GM21737 (cell line): ENCODE results near the gene RPH3AL.

Source experiments
- ATAC-seq: cut with Tn5 transposase; IDR thresholded peaks from one replicate; pipeline ENCODE4 v1.9.1; 2021; ENCODE audit warnings: mild to moderate bottlenecking, moderate library complexity; ENCODE audit not compliant: unreplicated experiment

RPH3AL gene

DNA sequence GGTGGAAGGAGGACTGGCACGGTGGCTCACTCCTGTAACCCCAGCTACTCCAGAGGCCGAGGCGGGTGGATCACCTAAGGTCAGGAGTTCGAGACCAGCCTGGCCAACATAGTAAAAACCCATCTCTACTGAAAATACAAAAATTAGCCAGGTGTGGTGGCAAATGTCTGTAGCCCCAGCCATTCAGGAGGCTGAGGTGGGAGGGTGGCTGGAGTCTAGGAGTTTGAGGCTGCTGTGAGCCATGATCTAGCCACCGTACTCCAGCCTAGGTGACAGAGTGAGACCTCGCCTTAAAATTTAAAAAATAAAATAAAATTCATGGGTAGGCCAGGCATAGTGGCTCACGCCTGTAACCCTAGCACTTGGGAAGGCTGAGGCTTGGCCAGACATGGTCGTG, 1.2 kb upstream of the RPH3AL start:
- no peak for ATAC-seq

DNA sequence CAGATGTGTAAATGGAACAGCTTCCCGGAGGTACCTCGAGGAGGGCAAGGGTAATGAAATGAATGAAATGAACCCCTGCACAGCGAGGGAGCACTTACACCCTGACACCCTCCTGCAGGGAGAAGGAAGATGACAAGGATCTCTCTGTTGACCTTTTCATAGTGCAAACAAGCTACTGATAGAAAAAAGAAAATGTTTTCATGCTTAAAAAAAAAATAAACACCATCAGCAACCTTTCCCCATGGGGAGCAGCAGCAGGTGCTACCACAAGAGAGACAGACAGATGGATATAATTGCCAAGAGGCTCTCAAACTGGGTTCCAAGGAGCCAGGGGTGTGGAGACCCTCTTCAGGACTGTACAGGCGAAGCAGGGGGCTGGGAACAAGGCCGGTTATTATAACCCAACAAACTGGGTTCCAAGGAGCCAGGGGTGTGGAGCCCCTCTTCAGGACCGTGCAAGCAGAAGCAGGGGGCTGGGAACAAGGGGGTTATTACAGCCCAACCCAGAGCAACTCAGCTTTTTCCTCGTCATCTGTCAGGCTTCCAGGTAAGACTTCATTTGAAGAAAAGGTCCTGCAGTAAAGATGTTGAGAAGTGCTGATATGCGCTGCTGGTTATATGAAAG, 718 bp upstream of the RPH3AL start:
- no peak for ATAC-seq

DNA sequence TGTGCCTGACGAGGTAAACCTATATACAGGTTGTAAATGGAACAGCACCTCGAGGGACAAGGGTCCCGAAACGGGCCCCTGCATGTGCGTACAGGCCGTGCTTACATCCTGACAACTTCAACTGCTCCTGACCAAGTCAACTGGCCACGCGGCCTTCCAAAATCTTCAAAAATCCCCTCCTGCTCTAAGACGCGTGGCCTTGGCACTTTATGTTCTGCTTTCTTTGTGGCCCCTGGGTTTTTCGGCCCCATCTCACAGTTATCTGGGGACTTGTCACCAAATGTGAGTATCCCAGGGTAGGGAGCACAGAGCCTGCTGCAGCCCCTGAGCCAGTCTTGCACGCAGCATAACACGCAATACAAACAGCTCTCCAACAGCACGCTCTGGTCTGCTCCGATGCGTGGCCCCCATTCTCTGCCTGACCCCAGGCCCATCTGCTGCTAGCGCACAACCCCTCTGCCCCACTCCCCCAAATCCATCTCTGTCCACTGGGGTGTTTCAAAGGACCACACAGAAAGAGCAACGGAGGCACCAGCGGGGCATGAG, 659 bp downstream of the RPH3AL start:
- ATAC-seq: no peak

DNA sequence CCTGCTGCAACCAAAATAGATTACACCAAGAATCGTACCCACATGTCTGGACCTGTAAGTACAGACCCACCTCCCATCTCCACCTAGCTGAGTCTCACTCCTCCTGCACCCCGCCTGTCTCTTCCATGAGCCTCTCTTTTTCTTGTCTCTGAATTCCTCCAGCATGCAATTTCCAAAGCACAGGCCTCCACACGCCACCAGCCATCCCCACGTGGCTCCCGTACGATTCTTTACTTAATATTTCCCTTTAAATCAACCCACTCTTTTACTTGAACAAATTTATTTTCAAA, 1.2 kb downstream of the RPH3AL start:
- no peak for ATAC-seq

DNA sequence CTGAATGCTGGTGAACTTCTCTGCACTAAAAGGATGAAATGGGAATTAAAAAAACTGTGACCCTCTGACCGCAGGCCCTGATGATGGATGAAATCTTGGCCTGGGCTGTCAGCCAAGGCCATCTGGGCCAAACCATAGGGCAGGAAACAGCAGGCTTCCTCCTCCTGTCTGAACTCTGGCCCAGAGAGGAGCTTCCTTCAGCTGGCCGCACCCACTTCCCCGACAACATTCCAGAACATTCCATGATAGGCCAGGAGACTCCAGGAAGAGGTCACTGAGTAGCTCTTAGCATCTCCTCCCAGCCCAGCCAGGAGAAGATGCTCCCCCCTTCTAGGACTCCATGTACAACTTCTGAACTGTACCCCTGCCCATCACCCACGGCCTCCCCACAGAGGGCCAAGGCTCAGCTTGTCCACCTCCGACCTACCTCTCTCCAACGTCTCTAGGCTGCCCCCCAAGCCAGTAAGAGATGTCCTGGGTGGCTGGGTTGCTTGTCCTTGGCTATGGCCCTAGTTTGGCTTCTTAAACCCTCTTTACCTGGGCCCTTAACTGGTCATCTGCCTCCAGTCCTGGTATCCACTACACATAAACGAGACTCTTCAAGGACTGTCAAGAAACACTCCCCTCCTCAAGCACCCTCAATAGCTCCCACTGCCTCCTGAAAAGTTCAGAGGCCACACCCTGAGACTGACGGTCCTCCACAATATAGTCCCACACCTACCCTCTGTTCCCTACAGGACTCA, 1.7 kb downstream of the RPH3AL start:
- no peak for ATAC-seq

DNA sequence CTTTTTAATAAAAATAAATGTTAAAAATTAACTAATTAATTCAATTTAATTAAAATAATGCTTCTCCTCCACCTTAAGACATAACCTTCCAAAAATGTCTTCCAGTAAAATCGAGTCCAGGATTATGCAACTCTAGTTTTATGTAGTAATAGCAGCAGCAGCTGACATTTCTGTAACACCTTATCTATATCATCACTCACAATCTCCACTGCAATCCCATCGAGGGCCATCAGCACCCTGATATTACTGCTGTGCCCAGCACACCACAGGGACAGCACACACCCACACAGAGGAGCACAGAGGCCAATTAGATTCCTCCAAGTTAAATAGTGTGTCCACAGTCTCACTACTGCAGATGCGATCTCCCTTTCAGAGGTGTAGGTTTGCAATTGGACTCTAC, 2.9 kb downstream of the RPH3AL start:
- ATAC-seq: no peak

DNA sequence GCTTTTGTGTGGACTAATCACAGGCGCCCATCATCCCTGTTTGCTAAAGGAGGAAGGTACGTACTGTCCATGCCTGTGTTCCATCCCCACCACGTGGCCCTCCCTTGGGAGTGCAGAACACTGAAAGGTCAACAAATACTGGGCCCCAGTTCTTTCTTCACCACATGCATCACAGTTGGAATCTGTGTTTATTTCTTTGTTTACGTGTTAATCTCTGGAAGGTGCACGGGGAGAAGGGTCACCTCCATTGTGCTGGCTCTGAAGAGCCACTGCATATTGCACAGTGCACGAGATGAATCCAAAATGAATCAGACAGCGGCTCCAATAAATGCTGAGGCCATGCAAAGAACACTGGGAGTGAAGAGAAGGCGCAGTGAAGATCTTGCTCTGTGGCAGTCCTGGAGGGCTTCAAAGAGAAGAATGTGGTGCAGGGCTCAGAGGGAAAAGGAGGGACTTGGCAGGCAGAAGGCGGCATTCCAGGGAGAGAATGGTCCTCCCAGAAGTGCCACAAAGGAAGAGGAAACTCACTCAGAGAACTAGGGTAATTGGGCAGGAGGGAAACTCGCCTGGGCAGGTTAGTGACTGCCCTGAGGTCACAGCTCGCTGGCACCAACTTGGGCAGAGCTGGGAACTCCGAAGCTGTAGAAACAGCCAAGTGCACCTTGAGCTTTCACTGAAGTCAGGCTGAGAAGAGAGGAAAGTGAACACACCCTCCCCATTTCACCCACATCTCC, 3.7 kb downstream of the RPH3AL start:
- ATAC-seq: no peak

DNA sequence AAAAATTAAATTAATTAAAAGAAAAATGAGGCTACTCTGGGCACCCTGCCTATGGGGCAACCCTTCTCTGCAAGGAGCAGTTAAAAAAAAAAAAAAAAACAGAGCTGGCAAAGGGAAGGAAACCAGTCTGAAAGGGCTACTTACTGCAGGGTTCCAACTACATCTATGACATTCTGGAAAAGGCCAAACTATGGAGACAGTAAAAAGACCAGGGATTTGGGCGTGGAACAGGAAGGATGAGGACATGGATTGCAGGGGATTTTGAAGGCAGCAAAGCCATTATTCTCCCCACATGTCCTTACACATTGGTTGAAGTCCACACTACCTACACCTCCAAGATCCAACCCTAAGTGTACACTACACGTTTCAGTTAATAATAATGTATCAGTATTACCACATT, 4.6 kb downstream of the RPH3AL start:
- no peak for ATAC-seq

DNA sequence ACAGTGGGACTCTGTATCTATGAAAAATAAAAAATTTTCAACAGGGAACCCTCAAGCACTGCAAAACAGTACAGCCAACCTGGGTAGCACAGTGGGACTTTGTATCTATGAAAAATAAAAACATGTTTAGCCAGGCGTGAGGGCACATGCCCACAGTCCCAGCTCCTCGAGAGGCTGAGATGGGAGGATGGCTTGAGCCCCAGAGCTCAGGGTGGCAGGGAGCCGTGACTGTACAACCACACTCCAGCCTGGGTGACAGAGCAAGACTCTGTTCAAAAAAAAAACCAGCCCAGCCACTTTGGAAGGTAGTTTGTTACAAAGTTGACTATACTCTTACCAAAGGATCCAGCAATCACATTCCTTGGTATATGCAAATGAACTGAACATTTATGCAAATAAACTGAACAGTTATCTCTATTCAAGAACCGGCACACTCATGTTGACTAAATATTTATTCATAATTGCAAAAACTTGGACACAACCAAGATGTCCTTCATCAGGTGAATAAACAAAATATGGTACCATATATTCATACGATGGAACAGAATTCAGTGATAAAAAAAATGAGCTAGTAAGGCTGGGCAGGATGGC, 5.2 kb downstream of the RPH3AL start:
- ATAC-seq: no peak

DNA sequence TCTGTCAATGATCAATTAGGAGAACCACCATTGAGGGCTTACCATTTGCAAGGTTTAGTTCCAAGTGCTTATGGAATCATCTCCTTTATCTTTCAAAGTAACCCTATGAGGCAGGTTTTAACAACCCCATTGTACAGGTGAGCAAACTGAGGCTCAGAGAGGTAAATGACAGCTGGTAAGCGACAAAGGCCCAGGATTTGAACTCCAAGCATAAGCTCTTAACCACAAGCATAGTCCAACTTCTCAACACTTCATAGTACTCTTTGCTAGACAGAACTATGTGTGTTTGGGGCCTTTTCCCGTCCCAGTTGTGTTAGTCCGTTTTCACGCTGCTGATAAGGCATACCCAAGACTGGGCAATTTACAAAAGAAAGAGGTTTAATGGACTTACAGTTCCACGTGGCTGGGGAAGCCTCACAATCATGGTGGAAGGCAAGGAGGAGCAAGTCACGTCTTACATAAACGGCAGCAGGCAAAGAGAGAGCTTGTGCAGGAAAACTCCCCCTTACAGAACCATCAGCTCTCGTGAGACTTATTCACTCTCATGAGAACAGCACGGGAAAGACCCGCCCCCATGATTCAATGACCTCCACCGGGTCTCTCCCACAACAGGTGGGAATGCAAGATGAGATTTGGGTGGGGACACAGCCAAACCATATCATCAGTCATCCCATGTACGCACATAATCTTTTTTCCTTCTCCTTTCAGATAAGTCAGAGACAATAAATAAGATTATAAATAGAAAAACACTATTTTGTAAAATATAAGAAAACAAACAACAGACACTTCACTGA, 6.4 kb downstream of the RPH3AL start:
- ATAC-seq: no peak

DNA sequence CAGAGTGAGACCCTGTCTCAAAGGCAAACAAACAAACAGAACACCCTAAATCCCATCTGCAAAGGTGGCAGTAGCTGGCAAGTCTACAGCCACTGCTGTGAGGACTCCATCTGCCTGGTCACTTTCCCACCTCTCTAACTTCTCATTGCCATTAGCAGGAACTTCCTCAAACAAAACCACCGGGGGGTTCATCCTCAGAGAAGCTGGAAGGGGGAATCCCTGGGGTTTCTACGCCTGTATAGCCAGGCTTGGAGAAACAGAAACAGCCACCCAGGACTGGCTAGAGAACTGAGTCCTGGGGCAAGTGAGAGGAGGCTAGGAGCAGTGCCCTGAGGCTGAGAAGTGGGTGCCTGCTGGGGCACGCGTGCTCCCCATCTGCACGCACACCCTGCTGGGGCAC, 7.3 kb downstream of the RPH3AL start:
- no peak for ATAC-seq

DNA sequence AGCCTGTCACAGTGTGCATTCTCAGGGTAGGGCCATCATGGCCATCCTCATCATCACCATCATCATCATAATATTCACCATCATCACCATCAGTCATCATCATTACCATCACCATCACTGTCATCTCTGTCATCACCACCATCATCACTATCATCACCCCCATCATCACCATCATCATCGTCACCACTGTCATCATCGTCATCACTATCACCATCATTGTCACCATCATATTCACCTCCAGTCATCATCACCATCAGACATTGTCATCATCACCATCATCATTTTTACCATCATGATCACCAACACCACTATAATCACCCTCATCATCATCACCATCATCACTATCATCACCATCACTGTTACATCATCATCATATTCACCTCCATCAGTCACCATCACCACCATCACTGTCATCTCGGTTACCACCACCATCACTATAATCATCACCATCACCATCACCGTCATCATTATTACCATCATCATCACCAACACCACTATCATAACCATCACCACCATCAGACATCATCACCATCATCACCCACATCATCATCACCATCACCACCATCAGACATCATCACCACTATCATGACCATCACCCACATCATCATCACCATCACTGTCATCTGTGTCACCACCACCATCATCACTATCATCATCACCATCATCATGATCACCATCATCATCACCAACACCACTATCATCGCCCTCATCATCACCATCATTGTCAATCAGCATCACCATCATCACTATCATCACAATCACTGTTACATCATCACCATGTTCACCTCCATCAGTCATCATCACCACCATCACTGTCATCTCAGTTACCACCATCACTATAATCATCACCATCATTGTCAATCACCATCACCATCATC, 8.5 kb downstream of the RPH3AL start:
- ATAC-seq: no peak

DNA sequence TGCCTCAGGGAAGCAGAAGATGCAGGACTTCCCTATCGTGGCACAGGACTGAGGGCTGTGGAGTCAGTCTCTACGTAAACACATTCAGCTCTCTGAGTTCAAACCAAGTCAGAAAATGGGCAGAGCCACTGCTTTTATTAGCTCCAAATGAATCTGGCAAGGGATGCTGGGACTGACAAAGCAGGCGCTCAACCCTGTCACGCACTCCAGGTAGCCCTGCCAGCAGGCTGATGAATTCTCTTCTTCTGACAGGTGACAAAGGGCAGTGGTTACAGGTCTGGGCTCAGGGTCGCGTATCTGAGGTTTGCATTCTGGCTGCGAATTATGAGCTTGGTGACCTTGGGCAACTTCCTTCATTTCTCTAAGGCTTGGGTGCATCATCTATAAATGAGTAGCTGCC, 9.4 kb downstream of the RPH3AL start:
- no peak for ATAC-seq

DNA sequence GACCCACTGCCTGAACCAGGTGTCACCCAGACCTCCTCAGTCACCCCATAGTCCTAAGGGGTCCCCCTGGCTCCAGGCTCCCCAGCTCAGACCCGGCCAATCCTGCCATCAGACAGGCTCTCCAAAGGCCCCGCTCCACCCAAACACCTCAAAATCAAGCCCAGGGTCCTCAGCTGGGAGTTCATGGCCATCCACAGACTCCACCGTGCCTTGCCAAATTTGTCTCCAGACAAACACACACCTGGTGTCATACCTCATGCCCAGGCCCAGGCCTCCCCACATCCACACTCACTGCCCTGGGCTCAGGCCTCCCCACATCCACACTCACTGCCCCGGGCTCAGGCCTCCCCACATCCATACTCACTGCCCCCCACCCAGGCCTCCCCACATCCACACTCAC, 12.5 kb downstream of the RPH3AL start:
- ATAC-seq: no peak

DNA sequence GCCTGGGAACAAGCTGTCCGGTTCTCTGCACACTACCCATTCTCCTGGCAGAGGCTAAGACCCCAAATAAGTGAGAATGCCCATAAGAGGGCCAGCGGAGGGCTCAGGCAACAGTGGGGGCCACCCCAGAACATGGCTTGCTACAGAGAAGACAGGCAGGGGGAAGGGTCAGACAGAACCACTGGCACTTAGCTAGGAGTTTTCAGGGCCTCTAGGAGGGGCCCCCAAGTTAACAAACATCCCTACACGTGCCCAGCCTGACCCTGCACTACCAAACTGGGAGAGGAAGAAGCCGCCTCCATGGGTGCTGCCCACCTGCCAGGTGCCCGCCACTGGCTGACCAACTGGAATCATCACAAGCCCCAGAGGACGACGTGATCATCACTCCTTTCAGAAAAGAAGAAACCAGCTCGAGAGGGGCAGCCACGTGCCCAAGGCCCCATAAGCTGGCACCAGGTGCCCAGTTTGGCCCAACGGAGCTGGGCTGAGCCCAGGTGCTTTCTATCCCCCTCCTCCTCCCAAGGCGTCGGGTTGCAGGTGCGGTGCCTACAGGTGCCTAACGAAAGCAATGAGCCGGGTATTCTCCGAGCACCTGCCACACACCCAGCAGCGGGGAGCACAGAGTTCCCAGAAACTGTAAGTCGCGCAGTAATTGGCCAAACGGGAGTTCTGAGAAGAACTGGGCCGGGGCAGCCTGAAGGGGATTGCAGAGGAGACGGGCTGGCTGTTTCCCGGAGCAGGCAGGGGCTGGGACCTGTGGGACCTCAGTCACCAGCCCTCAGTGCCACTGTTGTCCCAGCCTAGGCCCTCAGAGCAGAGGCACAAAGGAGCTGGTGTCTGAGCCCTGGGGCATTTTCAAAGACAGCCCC, 13.2 kb downstream of the RPH3AL start:
- no peak for ATAC-seq

DNA sequence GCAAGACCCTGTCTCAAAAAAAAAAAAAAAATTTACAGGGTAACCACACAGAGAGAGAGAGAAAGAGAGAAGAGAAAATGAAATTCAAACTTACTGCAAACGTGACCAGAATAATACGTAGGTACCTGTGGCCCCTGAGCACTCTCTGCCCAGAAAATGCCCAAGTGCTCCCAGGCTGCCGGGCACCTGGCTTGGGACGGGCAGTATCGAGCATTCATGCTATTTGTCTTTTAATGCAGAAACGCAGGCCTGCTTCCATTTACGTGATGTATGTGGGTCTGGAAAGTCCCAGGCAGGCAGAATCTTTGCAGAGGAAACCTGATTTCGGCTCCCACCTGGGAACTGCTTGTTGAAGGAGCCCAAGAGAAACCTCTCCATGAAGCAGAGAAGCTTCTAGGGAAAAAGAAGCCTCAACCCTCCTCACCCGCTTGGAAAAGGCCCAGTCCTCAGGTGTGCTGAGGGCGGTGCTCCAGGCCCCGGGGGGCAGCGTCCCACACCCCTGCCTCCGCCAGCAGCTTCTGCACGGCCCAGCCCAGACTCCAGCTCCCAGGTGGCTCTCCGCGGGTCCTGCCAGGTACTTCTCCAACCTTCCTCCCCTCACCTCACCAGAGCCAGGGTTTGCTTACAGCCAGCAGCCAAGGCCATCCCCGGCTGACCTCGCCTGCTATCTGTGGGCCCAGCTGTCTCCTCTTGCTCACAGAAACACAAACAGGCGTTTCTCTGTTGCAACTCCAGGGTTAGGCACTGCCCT, 14.0 kb downstream of the RPH3AL start:
- no peak for ATAC-seq

DNA sequence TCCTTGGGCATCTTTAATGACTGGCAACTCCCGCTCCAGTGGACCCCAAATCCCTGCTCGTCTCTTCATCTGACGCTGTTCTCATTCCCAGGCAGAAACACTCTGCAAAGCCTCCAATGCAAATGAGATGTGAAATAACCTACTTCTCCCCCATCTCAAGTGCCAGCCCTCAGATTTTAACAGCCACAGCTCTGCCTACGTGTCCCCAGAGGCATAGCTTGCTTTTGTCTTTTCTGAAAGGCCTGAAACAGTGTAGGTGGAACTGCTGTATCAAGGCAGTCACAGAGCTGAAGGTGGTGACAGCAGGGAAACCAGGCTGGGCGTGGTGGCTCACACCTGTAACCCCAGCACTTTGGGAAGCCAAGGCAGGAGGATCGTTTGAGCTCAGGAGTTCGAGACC, 14.7 kb downstream of the RPH3AL start:
- no peak for ATAC-seq

DNA sequence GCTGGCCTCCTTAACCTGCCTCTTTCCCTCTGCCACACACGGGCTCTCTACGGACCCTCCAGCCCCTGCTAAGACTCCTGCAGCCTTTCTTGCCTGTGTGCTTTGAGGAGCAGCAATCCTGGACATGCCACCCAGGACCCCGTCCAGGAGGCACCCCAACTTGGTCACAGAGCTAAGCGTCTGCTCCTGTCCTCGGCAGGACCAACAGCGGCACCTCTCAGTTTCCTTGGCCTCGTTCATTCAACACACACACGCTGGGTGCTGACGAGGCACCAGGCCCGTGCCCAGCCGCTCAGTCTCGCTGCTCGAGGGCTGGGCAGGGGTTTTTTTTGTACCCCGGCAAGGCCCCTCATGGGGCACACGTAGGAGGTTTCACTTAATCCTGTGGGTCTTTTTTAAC, 15.2 kb downstream of the RPH3AL start:
- no peak for ATAC-seq
